Pulmonary artery endothelial cell (primary cell): ENCODE measurements around the gene RABGAP1. TPM values are rescaled to one million over a fixed set of nuclear protein-coding genes. Genes with fewer than 3 reads are reported as not detected.

ENCODE experiments used
- DNase-seq: peaks from one replicate; pipeline ENCODE4 v3.0.0-alpha.2; 2011; ENCODE audit warnings: low read depth, low spot score
- total RNA-seq: library from RNA; depleted of rRNA; stranded (reverse); fragments of >200 nt; gene quantifications from 2 replicates; pipeline ENCODE4 v1.2.3, GENCODE V29; 2014

RABGAP1 gene
- total RNA-seq, 1 donor from 2014 or later, result 27.5 TPM

DNA sequence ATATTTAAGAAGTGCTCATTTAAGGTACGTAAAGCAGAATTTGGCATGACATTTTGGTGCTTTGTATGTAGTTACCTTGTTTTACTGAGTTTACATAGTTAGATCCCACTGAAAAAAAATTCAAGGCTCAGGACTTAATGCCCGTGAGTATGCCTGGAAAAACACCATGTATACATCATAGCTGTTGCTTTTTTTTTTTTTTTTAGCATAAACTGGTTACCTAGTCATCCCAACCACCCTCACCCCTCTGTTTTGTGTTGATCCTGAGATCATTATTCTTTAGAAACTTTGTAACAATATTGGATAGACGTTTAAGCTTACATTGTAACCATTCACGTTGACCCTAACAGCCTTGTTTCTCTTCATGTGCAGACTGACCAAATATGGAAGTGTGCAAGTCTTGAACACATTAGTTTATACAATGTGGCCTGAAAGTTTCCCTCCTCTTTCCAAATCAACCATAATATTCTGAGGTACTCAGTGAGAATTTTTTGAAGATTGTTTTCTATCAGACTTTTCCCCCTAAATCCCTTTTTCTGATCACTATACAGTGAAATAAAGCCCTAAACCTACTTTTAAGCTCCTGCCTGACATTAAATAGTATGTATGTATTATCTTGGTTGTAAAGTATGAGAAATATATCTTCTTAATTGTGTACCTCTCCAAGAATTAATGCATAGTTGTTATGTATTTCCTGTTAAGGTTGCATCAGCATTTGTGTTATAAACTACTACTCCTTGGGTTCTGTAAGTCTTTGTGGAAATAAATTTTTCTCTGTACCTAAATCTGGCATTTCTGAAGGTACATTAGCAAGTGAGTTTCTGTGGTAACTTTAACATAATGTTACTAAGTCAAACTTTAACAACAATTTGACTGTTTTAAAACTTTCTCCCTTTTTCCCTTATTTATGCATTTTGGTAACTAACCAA, 4.4 kb downstream of the RABGAP1 start:
- no peak for DNase-seq

DNA sequence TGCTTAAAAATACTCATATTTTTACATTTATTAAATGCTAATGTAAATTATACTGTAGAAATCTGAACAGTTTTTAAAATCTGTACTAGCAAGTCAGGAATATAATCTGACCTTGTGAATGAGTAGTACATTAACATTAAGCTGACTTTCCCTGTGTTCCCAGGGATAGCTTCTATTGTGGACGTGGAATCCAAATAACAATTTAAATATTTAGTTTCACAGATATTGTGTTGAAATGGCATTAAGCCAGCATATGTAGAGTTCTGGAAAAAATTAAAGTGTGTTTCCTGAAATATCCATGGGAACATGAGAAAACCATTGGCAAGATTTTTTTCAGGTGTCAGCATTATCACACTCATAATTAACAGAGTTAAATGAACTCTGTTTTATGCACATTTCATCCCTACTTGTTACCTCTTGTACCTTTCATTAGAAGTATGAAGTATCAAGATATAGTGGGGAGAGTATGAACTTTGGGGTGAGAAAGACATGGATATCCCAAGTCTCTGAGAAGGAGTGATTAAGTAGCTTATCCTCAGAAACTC, 5.7 kb downstream of the RABGAP1 start:
- no peak for DNase-seq

DNA sequence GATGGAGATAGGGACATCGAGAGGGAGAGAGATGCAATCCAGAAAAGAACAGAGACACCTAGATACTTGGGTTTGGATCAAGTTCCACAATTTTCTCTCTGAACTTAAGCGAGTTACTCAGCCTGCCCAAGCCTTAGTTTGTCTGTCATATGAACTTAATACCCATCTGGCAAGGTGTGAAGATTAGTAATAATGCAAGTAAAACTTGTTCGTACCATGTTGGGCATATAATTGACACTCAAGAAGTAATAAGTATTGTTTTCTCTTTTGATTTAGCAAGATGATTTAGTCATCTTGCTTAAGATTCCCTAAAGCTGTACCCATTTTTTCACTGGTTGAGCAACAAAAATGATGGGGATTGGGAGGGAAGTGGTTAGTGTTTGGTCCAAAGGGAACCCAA, 7.5 kb downstream of the RABGAP1 start:
- DNase-seq, result no peak

DNA sequence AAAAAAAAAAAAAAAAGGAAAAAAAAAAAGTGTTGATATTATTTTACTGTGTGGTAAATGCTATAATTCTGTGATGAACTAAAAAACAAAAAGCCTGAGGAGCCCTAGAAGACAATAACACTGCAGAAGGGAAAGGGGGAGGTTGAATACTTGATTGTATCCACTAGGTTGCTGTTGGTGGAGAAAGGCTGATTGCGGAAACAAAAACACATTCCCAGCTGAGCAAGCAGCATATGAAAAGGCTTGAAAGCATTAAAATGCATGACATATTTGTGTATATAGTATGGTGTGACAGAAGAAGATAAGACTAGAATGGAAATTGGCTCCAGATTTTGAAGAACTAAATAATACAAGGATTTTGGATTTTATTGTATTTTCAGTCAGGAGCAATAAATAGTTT, 8.9 kb downstream of the RABGAP1 start:
- no peak for DNase-seq

DNA sequence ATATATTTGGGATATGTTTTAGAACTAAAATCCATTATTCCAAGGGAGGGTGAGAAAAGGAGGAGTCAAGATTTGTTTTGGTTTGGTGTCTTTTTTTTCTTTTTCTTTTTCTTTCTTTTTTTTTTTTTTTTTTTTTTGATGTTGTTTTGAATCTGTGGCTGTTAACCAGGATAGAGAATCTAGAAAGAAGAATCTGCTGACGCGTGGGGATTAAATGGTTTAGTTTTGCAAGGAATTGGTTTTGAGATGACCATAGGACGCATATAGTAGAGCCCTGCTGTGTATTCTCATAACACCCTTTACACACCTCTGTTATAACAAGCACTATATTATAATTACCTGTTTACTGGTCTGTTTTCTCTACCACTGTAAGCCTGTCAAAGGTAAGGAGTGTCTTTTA, 9.4 kb downstream of the RABGAP1 start:
- no peak for DNase-seq

DNA sequence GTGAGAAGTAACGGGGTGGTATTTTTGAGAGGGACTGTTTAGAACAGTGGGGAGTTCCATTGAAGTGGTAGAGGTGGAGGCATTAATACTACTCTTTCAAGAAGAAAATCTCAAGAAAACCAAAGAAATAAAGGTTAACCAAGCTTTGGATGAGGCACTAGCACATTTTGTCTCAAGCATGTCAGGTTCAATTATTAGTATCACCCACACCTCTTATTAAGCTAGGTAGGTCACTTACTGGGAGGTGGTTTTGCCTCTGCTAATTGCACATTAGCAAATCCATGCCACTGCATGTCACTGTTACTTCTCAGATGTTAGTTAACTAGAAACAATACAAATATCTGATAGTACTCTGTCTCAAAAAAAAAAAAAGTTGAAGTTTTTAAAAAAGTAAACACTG, 10.2 kb downstream of the RABGAP1 start:
- no peak for DNase-seq

DNA sequence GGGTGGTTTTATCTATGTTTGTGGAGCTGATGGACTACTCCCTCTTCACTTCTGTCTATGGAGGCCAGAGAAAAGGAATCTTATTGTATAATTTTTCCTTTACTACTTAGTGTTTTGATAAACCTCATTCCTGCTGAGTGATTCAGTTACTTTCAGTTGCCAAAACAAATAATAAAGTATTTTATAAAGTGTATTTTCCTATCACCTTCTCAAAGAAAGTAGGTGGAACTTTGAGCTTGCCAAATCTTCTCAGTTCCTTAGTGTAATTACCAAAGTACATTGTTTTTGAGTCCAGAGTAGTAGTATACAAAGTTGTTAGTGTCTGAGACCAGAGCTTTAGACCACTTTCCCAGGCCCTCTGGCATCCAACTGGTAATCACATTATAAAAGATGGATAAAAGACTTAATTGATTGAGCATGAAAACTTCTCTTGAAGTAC, 13.5 kb downstream of the RABGAP1 start:
- DNase-seq, result peak; percentile 72

DNA sequence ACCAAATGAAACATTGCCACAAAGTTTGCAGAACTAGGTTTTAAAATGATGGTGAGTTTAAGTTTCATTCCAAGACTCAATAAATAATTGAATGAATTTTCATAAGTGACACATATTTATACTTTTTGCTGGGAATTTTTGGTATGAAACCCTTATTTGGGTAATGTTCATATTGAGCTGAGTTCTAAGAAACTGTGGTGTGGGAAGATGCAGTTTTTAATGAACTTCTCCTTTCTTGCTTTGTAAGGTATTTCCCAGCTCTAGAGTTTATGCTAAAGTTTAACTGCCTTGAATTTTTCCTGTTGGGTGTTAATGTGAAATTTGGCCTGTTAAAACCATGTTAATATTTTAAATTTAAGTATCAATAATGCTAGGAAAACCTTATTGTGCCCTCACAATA, 15.1 kb downstream of the RABGAP1 start:
- DNase-seq, result no peak

DNA sequence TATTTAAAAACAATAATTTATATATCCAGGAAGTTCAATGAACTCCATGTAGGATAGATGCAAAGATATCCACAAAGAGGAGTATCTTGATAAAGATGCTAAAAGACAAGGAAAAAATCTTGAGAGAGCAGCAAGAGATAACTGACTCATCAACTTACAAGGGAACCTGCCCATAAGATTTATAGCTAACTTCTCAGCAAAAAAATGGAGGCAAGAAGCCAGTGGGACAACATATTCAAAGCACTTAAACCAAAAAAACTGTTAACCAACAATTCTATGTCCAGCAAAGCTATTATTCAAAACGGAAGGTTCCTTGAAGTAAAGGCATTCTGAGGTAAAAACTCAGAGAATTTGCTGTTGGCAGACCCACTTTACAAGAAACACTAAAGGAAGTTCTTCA, 20.3 kb downstream of the RABGAP1 start:
- no peak for DNase-seq

DNA sequence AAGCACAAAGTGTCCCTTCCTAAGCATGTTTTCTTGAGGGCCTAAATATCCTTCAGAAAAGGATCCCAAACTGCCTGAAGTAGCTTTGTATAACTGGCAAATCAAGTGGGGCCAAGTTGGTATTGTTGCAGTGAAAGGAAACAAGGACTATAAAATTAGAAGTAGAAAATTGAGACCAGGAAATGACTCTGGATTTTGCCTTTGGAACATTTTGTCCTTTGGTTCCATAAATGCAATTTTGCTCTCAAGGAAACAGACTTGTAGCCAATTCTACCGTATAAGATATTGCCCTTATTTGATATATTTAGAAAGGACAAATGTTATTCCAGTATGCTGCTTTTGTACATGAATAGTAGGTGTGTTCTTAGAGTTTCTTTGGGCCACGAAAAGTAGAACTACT, 34.4 kb downstream of the RABGAP1 start:
- peak; percentile 2 for DNase-seq

DNA sequence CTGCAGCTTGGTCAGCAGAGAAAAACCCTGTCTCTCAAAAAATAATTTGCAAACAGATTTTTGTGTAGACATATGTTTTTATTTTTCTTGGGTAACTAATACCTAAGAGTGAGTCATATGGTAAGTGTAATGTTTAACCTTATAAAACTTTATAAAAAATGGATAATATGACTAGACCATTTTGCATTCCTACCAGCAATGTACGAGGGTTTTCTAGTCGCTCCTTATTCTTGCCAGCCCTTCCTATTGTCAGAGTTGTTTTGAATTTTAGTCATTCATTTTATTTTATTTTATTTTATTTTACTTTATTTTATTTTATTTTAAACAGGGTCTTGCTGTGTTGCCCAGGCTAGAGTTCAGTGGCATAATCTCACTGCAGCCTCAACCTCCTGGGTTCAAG, 37.8 kb downstream of the RABGAP1 start:
- no peak for DNase-seq

DNA sequence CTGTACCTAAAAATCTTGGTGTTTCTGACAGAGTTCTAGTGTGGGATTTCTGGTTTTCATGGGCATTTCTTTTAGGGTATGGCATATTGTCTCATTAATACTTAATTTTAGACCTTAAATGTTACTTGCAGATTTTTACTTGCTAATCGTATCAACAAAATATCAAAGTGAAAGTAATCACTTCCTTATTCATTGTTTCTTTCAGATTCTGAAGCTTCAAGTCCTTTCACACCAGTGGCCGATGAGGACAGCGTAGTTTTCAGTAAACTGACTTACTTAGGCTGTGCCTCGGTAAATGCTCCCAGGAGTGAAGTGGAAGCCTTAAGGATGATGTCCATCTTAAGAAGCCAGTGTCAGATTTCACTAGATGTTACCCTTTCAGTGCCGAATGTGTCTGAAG, 45.2 kb downstream of the RABGAP1 start:
- no peak for DNase-seq

DNA sequence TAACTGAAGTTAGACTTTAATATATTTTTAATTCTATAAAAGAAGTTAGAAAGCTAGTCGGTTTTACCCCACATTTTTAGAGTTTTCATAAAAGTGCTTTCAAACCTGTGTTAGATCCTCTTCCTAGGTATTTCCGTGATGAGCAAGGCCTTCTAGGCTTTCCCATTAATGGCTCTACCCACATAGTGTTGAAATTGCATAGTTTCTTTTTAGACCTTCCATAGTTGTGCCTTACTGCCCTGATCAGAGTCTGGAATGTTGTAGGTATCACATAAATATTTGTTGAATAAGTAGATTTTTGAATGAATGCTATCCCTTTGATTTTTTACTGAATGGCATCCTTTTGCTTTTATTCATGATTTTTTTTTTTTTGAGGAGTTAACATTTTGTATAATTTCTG, 47.3 kb downstream of the RABGAP1 start:
- no peak for DNase-seq

DNA sequence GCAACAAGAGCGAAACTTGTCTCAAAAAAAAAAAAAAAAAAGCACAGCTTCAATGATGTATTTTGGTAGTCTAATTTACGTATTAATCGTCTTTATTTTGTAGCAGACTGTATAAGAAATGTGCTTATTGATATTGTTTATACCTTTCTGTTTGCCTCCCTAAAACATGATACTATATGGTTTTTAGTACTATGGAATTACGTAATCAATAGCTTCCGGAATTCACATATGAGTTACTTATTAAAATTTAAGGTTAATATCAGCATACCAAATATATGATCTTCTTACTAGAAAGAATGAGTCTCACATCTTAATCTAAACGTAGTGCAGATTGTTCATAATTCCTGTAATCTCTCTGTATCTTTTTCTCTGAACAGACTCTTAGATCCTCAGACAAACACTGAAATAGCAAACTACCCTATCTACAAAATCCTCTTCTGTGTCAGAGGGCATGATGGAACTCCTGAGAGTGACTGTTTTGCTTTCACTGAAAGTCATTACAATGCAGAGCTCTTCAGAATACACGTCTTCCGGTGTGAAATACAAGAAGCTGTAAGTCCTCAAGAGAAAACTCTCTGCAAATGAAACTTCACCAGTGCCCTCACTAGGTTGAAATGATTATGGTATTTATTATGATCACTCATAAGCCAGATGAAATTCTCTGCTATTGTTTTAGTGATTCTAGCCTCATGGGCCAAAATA, 48.3 kb downstream of the RABGAP1 start:
- no peak for DNase-seq

DNA sequence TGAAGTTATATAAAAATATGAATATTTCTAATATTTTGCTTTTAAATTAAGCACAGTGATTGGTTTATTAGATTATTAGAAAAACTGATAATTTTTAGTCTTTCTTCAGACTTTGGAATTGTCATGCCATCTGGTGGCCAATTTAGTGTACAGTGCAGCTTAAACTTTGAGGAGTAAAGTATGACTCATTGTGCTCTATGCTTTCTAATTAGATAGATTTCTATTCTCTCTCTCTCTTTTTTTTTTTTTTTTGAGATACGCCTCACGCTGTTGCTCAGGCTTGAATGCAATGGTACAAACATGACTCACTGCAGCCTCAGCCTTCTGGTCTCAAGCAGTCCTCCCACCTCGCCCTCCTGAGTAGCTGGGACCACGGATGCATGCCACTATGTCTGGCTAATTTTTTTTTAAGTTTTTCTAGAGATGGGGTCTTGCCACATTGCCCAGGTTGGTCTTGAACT, 50.6 kb downstream of the RABGAP1 start:
- DNase-seq, result peak; percentile 69

DNA sequence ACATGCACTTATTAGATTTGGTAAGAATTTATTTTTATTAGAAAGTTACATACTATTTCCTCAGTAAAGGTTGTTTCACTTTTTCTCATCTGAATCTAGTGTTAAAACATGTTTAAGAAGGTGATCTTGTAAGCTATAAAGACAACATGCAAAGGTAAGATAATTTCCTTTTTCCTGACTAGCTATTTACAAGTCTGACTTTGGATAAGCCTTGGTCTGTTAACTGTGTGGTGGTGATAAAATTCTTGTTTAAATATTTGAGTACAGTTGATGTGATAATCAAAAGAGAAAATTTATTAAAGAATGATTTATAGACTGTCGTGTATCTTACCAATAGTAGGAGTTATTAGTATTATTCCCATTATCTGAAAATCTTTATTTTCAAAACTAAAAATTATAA, 55.8 kb downstream of the RABGAP1 start:
- no peak for DNase-seq

DNA sequence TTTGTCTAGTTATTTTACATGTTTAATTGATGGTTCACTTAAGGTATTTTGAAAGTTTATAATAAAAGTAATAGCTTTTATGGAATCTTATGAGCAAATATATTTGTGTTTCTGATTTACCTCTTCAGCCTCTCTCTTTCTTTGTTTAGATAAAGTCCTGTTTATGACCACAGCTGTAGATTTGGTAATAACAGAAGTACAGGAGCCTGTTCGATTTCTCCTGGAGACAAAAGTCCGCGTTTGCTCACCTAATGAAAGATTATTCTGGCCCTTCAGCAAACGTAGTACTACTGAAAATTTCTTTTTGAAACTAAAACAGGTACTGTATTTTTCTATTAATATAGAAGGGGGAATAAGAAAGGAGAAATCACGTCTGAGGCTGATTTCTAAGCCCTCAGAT, 57.6 kb downstream of the RABGAP1 start:
- DNase-seq, result no peak

DNA sequence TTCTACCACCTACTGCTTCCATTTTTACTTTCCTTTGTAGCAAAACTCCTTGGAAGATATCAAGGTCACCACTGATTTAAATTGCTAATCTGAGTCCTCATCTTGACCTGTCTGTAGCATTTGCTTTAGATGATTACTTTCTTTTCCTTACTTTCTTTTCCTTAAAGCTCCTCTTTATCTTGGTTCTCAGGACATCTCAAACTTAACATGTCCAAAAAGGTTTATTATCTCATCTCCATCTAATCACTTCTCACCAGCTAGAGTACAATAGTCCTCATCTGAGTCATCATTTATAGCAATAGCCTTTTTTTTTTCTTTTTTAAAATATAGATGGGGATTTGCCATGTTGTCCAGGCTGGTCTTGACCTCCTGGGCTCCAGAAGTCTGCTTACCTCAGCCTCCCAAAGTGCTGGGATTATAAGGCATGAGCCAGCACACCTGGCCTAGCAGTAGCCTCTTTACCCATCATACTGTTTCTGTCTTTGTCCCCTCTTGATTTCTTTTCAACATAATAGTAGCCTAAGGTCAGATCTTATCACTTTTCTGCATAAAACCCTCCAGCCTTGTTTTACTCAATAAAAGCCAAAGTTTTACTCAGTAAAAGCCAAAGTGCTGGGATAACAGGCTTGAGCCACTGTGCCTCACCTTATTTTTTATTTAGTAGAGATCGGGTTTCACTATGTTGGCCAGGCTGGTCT, 59.7 kb downstream of the RABGAP1 start:
- no peak for DNase-seq

DNA sequence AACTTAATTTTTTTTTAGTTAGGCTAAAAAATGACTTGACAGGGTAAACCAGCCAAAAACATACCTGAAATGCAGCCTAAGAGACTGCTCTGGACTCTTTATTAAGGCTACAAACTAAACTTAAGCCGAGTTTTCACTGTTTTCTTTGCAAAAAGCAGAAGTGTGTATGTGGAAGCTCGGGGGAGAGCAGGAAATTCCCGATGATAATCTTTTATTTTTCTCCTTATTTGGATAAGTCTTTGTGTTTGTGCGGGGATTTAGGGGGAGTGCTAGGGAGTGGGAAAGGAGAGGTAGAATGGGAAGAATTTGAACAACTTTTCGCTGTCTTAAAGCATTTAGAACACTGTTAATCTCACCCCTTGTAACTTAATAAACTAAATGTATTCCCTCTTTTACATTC, 61.9 kb downstream of the RABGAP1 start:
- DNase-seq, result peak; percentile 32

DNA sequence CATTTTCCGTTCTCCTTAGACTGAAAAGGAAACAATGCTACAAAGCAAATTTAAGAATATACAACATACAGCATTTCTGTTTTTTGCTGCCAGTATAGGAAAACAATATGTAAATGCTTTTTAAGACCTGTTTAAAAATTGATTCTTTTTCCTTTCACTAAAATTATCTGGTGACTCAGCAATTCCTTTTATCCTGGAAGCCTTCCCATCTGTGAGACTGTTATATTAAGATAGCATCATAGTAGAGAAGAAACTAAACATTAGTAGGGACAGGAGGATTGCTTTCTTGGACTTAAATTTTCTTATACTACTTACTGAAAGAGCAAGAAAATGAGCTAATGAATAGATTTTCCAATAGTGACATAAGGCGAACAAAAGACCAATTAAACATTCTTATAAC, 62.6 kb downstream of the RABGAP1 start:
- DNase-seq, result peak; percentile 8

DNA sequence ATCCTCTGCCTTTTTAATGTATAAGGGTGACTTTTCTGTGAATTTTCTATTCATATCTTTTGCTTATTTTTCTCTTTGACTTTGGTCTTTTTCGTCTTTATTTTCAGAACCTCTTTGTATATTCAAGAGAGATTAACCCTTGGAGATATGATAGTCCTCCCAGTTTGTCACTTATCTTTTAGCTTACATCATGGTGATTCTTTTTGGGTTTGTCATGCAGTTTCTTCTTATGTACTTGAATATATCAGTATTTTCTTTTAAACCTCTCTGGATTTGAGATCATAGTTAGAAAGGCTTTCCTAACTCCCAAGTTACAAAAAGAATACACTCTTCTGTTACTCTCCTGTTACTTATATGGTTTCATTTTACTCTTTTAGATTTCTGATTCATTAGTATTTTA, 65.1 kb downstream of the RABGAP1 start:
- DNase-seq, result no peak

DNA sequence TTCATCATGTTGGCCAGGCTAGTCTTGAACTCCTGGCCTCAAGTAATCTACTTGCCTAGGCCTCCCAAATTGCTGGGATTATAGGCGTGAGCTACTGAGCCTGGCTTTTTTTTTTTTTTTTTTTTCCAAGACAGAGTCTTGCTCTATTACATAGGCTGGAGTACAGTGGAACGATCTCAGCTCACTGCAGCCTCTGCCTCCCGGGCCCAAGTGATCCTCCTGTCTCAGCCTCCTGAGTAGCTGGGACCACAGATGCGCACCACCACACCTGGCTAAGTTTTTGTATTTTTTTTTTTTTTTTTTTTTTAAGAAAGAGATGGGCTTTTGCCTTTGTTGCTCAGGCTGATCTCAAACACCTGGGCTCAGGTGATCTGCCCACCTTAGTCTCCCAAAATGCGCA, 66.4 kb downstream of the RABGAP1 start:
- no peak for DNase-seq
